WERI-Rb-1 (cell line): Measurements from ENCODE around the gene WIF1.
A peak's percentile ranks its signal among the peaks of the same experiment; 100 is the strongest.

Experiments used
- DNase-seq: peaks from one replicate; pipeline ENCODE4 v3.0.0-alpha.2; 2020
- H3K27ac ChIP-seq: fragments of 250-450 bp; sonication (Bioruptor Pico); 2 replicates; pipeline ENCODE4 v1.5.1; 2020; ENCODE audit warnings: mild to moderate bottlenecking, moderate library complexity
- H3K27me3 ChIP-seq: fragments of 250-450 bp; sonication (Bioruptor Pico); 2 replicates; pipeline ENCODE4 v1.5.1; 2021; ENCODE audit warnings: mild to moderate bottlenecking, low read depth, moderate library complexity; ENCODE audit not compliant: insufficient read depth, severe bottlenecking
- H3K36me3 ChIP-seq: fragments of 250-450 bp; sonication (Bioruptor Pico); 2 replicates; pipeline ENCODE4 v1.5.1; 2020; ENCODE audit warnings: mild to moderate bottlenecking, moderate library complexity
- H3K4me3 ChIP-seq: 2 replicates; pipeline ENCODE4 v1.5.1; 2011; ENCODE audit warnings: low read depth, mild to moderate bottlenecking, control low read depth, low read length
- H3K9me3 ChIP-seq: fragments of 250-450 bp; sonication (Bioruptor Pico); 2 replicates; pipeline ENCODE4 v1.5.1; 2021; ENCODE audit warnings: mild to moderate bottlenecking, moderate library complexity; ENCODE audit not compliant: severe bottlenecking
- TF ChIP-seq, protein P1 (sequence below): IDR thresholded peaks from 2 replicates; pipeline ENCODE4 v1.5.1; 2011; ENCODE audit warnings: low read depth, mild to moderate bottlenecking, control low read depth, inconsistent platforms, low read length

WIF1 gene

GRCh38 chr12:65119063-65119462, 2.0 kb downstream of the WIF1 start:
- peaks cover 22% of the 10 kb centered on the region for H3K27me3 ChIP-seq

GRCh38 chr12:65113621-65114035, 7.5 kb downstream of the WIF1 start:
- H3K36me3 ChIP-seq: no peaks in the 10 kb centered on the region

More at GRCh38 chr12:65119063-65119462, 2.0 kb downstream of the WIF1 start:
- Histone ChIP-seq H3K27ac (no peak overlapping the region), H3K4me3 (no peak overlapping the region), H3K9me3 (no peaks in the 10 kb centered on the region), H3K36me3 (no peaks in the 10 kb centered on the region)
- no peak for DNase-seq
- TF ChIP-seq, protein P1, sequence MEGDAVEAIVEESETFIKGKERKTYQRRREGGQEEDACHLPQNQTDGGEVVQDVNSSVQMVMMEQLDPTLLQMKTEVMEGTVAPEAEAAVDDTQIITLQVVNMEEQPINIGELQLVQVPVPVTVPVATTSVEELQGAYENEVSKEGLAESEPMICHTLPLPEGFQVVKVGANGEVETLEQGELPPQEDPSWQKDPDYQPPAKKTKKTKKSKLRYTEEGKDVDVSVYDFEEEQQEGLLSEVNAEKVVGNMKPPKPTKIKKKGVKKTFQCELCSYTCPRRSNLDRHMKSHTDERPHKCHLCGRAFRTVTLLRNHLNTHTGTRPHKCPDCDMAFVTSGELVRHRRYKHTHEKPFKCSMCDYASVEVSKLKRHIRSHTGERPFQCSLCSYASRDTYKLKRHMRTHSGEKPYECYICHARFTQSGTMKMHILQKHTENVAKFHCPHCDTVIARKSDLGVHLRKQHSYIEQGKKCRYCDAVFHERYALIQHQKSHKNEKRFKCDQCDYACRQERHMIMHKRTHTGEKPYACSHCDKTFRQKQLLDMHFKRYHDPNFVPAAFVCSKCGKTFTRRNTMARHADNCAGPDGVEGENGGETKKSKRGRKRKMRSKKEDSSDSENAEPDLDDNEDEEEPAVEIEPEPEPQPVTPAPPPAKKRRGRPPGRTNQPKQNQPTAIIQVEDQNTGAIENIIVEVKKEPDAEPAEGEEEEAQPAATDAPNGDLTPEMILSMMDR: no peak

GRCh38 chr12:65106948-65107347, 14.2 kb downstream of the WIF1 start:
- H3K4me3 ChIP-seq: no peak overlapping the region
- no peaks in the 10 kb centered on the region for H3K36me3 ChIP-seq
- no peak for DNase-seq
- H3K27ac ChIP-seq: no peak overlapping the region
- TF ChIP-seq, protein P1: no peak
- H3K27me3 ChIP-seq: peaks cover 2% of the 10 kb centered on the region
- H3K9me3 ChIP-seq: no peaks in the 10 kb centered on the region

More at GRCh38 chr12:65113621-65114035, 7.5 kb downstream of the WIF1 start:
- Histone ChIP-seq H3K9me3 (no peaks in the 10 kb centered on the region), H3K27me3 (peaks cover 2% of the 10 kb centered on the region), H3K27ac (no peak overlapping the region), H3K4me3 (no peak overlapping the region)
- no peak for DNase-seq
- TF ChIP-seq, protein P1: no peak

DNA sequence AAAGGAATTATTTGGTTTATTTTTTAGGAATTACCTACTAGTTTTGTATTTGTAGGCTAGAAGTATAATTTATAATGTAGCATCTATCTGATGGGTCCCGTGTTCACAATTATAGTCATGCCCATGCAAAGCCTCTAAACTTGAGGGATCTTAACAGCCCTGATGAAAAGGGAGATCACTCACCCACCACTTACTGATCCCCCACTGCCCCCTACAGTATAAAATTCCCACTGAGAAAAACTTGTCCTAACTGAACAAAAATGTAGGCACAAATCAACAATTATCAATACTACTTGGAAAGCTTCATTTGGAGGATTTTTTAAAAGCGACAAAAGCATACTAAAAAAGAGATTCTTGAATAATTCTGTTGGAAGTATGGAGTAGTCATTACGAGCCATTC, 21.0 kb downstream of the WIF1 start:
- no peaks in the 10 kb centered on the region for H3K9me3 ChIP-seq
- no peak overlapping the region for H3K4me3 ChIP-seq
- DNase-seq: no peak
- no peak overlapping the region for H3K27ac ChIP-seq
- no peaks in the 10 kb centered on the region for H3K36me3 ChIP-seq
- TF ChIP-seq, protein P1: peak; percentile 20; the same call in 1 of the 2 replicates
- peaks cover 5% of the 10 kb centered on the region for H3K27me3 ChIP-seq

GRCh38 chr12:65099182-65099581, 21.9 kb downstream of the WIF1 start:
- H3K27me3 ChIP-seq: peaks cover 5% of the 10 kb centered on the region
- H3K4me3 ChIP-seq: no peak overlapping the region

GRCh38 chr12:65098364-65098763, 22.7 kb downstream of the WIF1 start:
- DNase-seq: no peak
- H3K4me3 ChIP-seq: no peak overlapping the region
- no peaks in the 10 kb centered on the region for H3K36me3 ChIP-seq
- H3K27ac ChIP-seq: no peak overlapping the region
- peaks cover 5% of the 10 kb centered on the region for H3K27me3 ChIP-seq
- no peaks in the 10 kb centered on the region for H3K9me3 ChIP-seq
- TF ChIP-seq, protein P1: no peak

More at GRCh38 chr12:65099182-65099581, 21.9 kb downstream of the WIF1 start:
- H3K36me3 ChIP-seq: no peaks in the 10 kb centered on the region
- H3K9me3 ChIP-seq: no peaks in the 10 kb centered on the region
- no peak for DNase-seq
- no peak overlapping the region for H3K27ac ChIP-seq
- TF ChIP-seq, protein P1: no peak
